Stimulated activated memory B cell treated with anti-CD40 and anti-IgM and Interleukin-4, amounts not matched to agents 10 μg/mL and 1 μg/mL and 100 μg/mL, for 72 hours (primary cell): Measurements from ENCODE around the gene RPL14.
"Not testable (repeated sequence)": the region's sequence is repeated elsewhere in the genome, so short reads cannot be mapped to it uniquely, and the experiment has no call there.

Experiments
- ATAC-seq: fragments of 150-1000 bp; cut with Tn5 transposase; 2 replicates; pipeline ENCODE4 v1.10.0; 2021
- H3K27ac Mint-ChIP-seq: one replicate; pipeline ENCODE4 v1.8.0; 2022; ENCODE audit warnings: mild to moderate bottlenecking, mixed read lengths
- H3K27me3 Mint-ChIP-seq: one replicate; pipeline ENCODE4 v1.8.0; 2022; ENCODE audit warnings: mixed read lengths
- H3K36me3 Mint-ChIP-seq: one replicate; pipeline ENCODE4 v1.8.0; 2022; ENCODE audit warnings: mixed read lengths
- H3K4me1 Mint-ChIP-seq: one replicate; pipeline ENCODE4 v1.8.0; 2022; ENCODE audit warnings: mixed read lengths
- H3K4me3 Mint-ChIP-seq: one replicate; pipeline ENCODE4 v1.8.0; 2022; ENCODE audit warnings: mild to moderate bottlenecking, moderate library complexity, mixed read lengths
- H3K9me3 Mint-ChIP-seq: one replicate; pipeline ENCODE4 v1.8.0; 2022; ENCODE audit warnings: mixed read lengths

The RPL14 gene

DNA sequence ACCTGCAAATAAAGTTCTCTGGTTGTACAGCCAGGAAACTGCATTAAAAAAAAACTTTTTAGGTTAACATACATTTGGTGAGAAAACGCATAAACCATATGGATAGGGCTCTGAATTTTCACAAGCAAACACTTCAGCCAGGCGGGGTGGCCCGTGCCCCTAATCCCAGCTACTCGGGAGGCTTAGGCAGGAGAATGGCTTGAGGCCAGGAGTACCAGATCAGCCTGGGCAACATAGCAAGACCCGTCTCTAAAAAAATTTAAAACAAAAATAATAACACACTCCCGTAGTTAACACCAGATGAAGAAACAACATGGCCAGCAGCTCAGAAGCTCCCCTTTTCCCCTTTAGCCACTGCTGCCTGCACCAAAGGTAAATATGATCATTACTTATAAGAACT is 3.2 kb upstream of the RPL14 start:
- peak overlapping the region; percentile 96 for H3K4me3 Mint-ChIP-seq
- H3K36me3 Mint-ChIP-seq = peaks cover 21% of the 10 kb centered on the region
- H3K4me1 Mint-ChIP-seq = peaks cover 38% of the 10 kb centered on the region
- ATAC-seq = no peak
- H3K27me3 Mint-ChIP-seq = no peaks in the 10 kb centered on the region
- H3K9me3 Mint-ChIP-seq = peaks cover 3% of the 10 kb centered on the region
- peak overlapping the region; percentile 89 for H3K27ac Mint-ChIP-seq

- ATAC-seq = no peak
- H3K9me3 Mint-ChIP-seq = peaks cover 3% of the 10 kb centered on the region
- peak overlapping the region; percentile 90 for H3K27ac Mint-ChIP-seq
- no peaks in the 10 kb centered on the region for H3K27me3 Mint-ChIP-seq
- H3K4me1 Mint-ChIP-seq = peaks cover 38% of the 10 kb centered on the region
- H3K4me3 Mint-ChIP-seq = peak overlapping the region; percentile 86
- H3K36me3 Mint-ChIP-seq = peaks cover 19% of the 10 kb centered on the region
Measured at GRCh38 chr3:40455328-40455727, 1.8 kb upstream of the RPL14 start.

- no peak for ATAC-seq
- H3K4me3 Mint-ChIP-seq = peak overlapping the region; percentile 86
Measured at GRCh38 chr3:40456279-40456939, 730 bp upstream of the RPL14 start.

DNA sequence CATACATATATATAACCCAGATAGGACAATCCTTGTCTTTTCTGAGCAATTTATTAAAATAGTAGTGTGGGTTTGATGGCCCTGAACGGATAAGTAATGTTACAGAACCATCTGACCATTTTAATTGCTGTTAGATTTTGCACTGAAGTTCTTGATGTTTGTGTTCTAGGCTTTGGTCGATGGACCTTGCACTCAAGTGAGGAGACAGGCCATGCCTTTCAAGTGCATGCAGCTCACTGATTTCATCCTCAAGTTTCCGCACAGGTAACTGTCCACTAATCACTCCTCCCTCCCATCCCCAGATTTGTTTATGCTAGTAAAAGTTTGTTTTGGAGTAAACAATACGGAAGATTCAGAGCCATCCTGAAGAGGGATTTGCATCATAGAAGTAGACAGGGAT is 1.3 kb downstream of the RPL14 start:
- Mint-ChIP-seq H3K27me3 (no peaks in the 10 kb centered on the region), H3K4me3 (peak overlapping the region; percentile 86), H3K4me1 (peaks cover 26% of the 10 kb centered on the region), H3K36me3 (peaks cover 35% of the 10 kb centered on the region), H3K27ac (peak overlapping the region; percentile 90), H3K9me3 (peaks cover 3% of the 10 kb centered on the region)
- ATAC-seq = no peak

More at GRCh38 chr3:40456279-40456939, 730 bp upstream of the RPL14 start:
- H3K27me3 Mint-ChIP-seq = no peaks in the 10 kb centered on the region
- peaks cover 3% of the 10 kb centered on the region for H3K9me3 Mint-ChIP-seq
- peaks cover 22% of the 10 kb centered on the region for H3K36me3 Mint-ChIP-seq
- peak overlapping the region; percentile 90 for H3K27ac Mint-ChIP-seq
- H3K4me1 Mint-ChIP-seq = peaks cover 38% of the 10 kb centered on the region

DNA sequence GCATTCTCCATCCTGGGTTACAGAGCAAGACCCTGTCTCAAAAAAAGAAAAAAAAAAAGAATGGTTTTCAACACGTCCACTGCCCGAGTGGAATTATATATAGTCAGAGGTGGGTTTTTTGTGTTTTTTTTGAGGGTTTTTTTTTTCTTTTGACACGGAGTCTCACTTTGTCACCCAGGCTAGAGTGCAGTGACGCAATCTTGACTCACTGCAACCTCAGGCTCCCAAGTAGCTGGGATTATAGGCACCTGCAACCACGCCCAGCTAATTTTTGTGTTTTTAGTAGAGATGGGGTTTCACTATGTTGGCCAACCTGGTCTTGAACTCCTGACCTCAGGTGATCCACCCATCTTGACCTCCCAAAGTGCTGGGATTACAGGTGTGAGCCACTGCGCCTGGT is 3.3 kb downstream of the RPL14 start:
- H3K4me1 Mint-ChIP-seq = peaks cover 36% of the 10 kb centered on the region
- not testable (repeated sequence) for H3K4me3 Mint-ChIP-seq

DNA sequence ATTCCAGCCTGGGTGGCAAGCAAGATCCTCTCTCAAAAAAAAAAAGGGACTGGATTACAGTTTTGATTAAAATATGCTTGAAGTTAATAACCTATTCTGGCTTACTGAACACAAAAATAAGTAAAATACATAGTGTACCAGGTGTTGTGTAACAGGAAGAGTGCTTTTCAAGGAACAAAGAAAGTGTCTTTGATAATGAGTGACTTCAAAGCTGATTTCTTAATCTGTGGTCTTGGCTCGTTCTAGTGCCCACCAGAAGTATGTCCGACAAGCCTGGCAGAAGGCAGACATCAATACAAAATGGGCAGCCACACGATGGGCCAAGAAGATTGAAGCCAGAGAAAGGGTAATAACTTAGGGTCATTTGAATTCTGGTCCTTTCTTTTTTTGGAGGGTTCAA is 4.0 kb downstream of the RPL14 start:
- ATAC-seq = no peak
- Mint-ChIP-seq H3K9me3 (no peaks in the 10 kb centered on the region), H3K27me3 (no peaks in the 10 kb centered on the region), H3K4me1 (peaks cover 33% of the 10 kb centered on the region), H3K27ac (no peak overlapping the region), H3K36me3 (peaks cover 60% of the 10 kb centered on the region), H3K4me3 (no peak overlapping the region)

More for the DNA sequence above, 3.3 kb downstream of the RPL14 start:
- peaks cover 54% of the 10 kb centered on the region for H3K36me3 Mint-ChIP-seq
- H3K9me3 Mint-ChIP-seq, H3K27ac Mint-ChIP-seq, H3K27me3 Mint-ChIP-seq, ATAC-seq: not testable (repeated sequence)

- not testable (repeated sequence) for H3K9me3 Mint-ChIP-seq, H3K27me3 Mint-ChIP-seq, ATAC-seq, H3K4me3 Mint-ChIP-seq, H3K27ac Mint-ChIP-seq
- Mint-ChIP-seq H3K4me1 (peaks cover 29% of the 10 kb centered on the region), H3K36me3 (peaks cover 66% of the 10 kb centered on the region)
Measured at GRCh38 chr3:40462838-40463237, 5.7 kb downstream of the RPL14 start.

- ATAC-seq = no peak
- Mint-ChIP-seq H3K4me1 (peaks cover 22% of the 10 kb centered on the region), H3K36me3 (peaks cover 61% of the 10 kb centered on the region), H3K27ac (no peak overlapping the region), H3K9me3 (no peaks in the 10 kb centered on the region), H3K27me3 (no peaks in the 10 kb centered on the region), H3K4me3 (no peak overlapping the region)
Measured at GRCh38 chr3:40463579-40463978, 6.4 kb downstream of the RPL14 start.

DNA sequence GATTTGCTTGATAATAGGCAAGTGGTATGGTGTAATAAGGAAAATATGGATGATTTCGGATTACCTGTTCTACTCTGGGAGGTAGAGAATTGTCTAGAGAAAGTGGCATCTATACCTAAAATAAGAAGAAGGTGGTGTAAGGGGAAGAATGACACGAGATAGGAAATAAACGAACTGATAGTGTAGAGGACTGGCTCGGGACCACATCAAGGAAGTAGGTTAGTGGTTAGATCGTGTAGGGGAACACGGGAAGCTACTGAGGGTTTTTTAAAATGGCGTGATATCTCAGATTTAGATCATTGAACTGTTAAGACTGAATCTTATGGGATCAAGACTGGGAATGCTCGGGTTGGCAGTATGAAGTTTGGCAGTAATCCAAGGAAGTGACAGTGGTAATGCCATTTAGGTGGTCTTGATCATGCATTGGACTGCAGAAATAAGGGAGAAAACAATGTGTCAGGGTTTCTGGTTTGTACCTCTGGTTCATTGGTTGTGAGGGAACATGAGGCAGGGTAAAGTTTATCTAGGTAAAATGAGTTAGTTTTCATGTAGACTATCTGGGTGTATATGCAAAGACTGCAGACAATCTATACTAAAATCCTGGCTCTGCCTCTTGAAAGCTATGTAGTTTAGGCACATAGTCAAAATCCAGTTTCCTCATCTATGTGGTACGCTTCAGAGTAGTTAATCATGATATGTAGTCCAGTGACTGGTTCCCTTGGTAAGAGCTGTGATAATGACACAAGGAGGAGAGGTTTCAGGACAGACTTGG is 7.4 kb downstream of the RPL14 start:
- H3K36me3 Mint-ChIP-seq = peaks cover 53% of the 10 kb centered on the region
- ATAC-seq = no peak
- H3K4me3 Mint-ChIP-seq = no peak overlapping the region
- peaks cover 18% of the 10 kb centered on the region for H3K4me1 Mint-ChIP-seq
- H3K27me3 Mint-ChIP-seq = no peaks in the 10 kb centered on the region
- H3K9me3 Mint-ChIP-seq = no peaks in the 10 kb centered on the region
- peak overlapping the region; percentile 26 for H3K27ac Mint-ChIP-seq

DNA sequence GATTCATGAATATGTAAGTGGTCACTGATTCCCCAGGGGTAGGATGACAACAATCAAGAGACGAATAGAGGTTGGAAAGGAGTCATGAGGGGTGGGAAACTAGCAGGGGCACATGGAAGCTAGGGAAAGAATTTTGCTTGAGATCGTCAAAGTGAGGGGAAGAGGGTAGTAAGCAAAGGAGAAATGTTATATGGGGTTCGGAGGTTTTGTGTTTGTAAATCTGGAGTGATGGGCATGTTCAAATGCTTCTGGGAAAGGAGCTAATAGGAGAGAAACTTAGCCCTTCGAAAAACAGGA is 7.9 kb downstream of the RPL14 start:
- Mint-ChIP-seq H3K4me1 (peaks cover 18% of the 10 kb centered on the region), H3K27me3 (no peaks in the 10 kb centered on the region), H3K36me3 (peaks cover 53% of the 10 kb centered on the region), H3K27ac (peak overlapping the region; percentile 0), H3K9me3 (no peaks in the 10 kb centered on the region), H3K4me3 (no peak overlapping the region)
- ATAC-seq = no peak

- no peak for ATAC-seq
- H3K36me3 Mint-ChIP-seq = peaks cover 53% of the 10 kb centered on the region
- peaks cover 18% of the 10 kb centered on the region for H3K4me1 Mint-ChIP-seq
- no peaks in the 10 kb centered on the region for H3K27me3 Mint-ChIP-seq
- H3K27ac Mint-ChIP-seq = peak overlapping the region; percentile 0
- no peaks in the 10 kb centered on the region for H3K9me3 Mint-ChIP-seq
- H3K4me3 Mint-ChIP-seq = no peak overlapping the region
Measured at GRCh38 chr3:40465456-40465855, 8.3 kb downstream of the RPL14 start.

GRCh38 chr3:40468018-40468417 is 10.9 kb downstream of the RPL14 start:
- no peak overlapping the region for H3K4me3 Mint-ChIP-seq
- no peaks in the 10 kb centered on the region for H3K9me3 Mint-ChIP-seq
- no peaks in the 10 kb centered on the region for H3K27me3 Mint-ChIP-seq
- H3K27ac Mint-ChIP-seq = no peak overlapping the region
- peaks cover 18% of the 10 kb centered on the region for H3K4me1 Mint-ChIP-seq
- peaks cover 41% of the 10 kb centered on the region for H3K36me3 Mint-ChIP-seq
- no peak for ATAC-seq

- no peak for ATAC-seq
- H3K36me3 Mint-ChIP-seq = peaks cover 16% of the 10 kb centered on the region
- no peaks in the 10 kb centered on the region for H3K9me3 Mint-ChIP-seq
- no peak overlapping the region for H3K4me3 Mint-ChIP-seq
- H3K4me1 Mint-ChIP-seq = peaks cover 4% of the 10 kb centered on the region
- no peak overlapping the region for H3K27ac Mint-ChIP-seq
- no peaks in the 10 kb centered on the region for H3K27me3 Mint-ChIP-seq
Measured at GRCh38 chr3:40470701-40471100, 13.6 kb downstream of the RPL14 start.

- no peaks in the 10 kb centered on the region for H3K27me3 Mint-ChIP-seq
- H3K4me1 Mint-ChIP-seq = peaks cover 30% of the 10 kb centered on the region
- peak within 1 kb of the TSS; percentile 98 for H3K4me3 Mint-ChIP-seq
- peak; percentile 93 for ATAC-seq
- H3K27ac Mint-ChIP-seq = peak within 1 kb of the TSS; percentile 100
- peaks cover 25% of the 10 kb centered on the region for H3K36me3 Mint-ChIP-seq
- H3K9me3 Mint-ChIP-seq = no peaks in the 10 kb centered on the region
Measured at GRCh38 chr3:40476478-40477470, 19.6 kb downstream of the RPL14 start, which contains the start of gene ZNF619. ZNF619 (plus strand) TSS chr3:40477122; CDS start chr3:40477980, 858 bp downstream.

DNA sequence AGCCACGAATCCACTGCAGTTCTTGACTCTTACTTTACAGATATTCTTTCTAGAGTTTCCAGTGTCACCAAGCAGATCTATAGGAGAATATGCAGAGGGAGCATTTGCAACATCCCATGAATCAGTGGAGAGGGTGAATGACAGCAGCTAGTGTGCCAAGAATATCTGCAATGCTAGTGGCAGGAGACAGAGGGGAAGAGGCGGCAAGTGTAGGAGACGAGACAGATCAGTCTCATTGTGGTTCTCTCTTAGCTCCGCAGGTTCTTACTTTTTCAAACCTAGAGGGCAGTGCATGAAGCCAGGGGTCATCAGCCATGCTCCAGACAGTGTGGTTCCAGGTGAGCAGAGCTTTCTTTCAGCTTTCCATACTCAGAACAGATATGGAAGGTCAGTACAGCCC is 20.5 kb downstream of the RPL14 start:
- Mint-ChIP-seq H3K9me3 (no peaks in the 10 kb centered on the region), H3K27me3 (no peaks in the 10 kb centered on the region), H3K4me1 (peaks cover 35% of the 10 kb centered on the region), H3K27ac (peak overlapping the region; percentile 100), H3K36me3 (peaks cover 32% of the 10 kb centered on the region), H3K4me3 (peak overlapping the region; percentile 98)
- ATAC-seq = no peak
